ENCODE results near the gene HOXC13.

The HOXC13 gene

DNA sequence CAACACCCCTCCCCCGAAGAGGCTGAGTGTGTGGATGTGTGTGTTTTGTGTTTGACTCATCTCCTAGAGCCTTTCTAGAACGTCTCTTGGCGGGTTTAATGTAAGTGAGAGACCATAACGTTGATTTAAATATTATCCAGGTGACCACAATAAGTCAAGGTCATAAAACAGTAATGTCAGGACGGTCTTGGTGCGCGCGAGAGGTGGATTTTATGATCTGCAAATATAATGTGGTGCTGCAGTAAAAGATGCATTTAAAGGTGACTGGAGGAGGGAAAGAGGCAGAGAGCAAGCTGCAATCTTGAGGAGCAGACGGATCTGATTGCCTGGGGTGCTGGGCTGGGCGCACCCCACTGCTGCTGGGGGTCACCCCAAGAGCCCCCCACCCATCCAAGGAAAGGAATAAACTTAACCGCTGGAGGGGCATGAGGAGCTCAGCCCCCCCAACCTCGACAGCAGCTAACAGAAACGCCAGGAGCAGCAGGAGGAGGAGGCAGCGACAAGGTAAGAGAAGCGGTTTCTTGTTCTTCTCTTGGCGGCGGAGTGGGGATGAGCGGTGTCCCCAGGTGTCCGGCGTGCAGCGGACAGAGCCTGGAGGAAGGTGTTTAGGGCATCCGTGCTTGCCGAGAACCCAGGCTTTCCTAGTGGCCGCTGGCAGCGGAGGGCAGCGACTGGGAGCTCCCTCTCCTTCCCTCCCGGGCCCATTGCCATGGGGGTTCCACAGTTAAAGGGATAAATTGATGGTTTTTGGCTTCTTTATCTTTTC lies 51.9 kb downstream of the HOXC13 start:
- H3K36me3 ChIP-seq = no peaks in the 10 kb centered on the region
- peaks cover 8% of the 10 kb centered on the region for H3K4me1 ChIP-seq
- TF ChIP-seq, protein P1, sequence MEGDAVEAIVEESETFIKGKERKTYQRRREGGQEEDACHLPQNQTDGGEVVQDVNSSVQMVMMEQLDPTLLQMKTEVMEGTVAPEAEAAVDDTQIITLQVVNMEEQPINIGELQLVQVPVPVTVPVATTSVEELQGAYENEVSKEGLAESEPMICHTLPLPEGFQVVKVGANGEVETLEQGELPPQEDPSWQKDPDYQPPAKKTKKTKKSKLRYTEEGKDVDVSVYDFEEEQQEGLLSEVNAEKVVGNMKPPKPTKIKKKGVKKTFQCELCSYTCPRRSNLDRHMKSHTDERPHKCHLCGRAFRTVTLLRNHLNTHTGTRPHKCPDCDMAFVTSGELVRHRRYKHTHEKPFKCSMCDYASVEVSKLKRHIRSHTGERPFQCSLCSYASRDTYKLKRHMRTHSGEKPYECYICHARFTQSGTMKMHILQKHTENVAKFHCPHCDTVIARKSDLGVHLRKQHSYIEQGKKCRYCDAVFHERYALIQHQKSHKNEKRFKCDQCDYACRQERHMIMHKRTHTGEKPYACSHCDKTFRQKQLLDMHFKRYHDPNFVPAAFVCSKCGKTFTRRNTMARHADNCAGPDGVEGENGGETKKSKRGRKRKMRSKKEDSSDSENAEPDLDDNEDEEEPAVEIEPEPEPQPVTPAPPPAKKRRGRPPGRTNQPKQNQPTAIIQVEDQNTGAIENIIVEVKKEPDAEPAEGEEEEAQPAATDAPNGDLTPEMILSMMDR (IDR thresholded peaks at IDR 0.05; ENCODE audit: low read depth, low read length) = no peak
- no peak for DNase-seq
- H3K27me3 ChIP-seq = peaks cover 17% of the 10 kb centered on the region
- no peak overlapping the region for H3K4me3 ChIP-seq (ENCODE audit: low read depth, low read length)
- H3K9me3 ChIP-seq = no peaks in the 10 kb centered on the region

DNA sequence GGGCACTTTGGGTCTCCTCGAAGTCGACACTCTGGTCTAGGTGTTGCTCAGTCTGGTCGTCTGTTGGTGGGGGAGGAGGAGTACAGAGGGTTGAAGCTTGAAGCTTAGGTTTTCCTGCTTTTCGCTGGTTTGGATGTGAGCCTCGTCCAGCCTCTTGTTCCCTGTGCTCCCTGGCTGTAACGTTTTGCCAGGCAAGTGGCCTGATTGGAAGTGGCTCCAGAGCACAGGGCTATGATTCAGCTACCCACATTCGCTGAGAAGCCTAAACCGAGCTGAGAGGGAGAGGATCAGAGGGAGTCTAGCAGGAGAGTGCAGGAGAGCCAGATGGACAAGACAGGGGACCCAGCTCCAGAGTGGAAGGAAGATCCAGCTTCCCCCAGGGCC lies 52.4 kb downstream of the HOXC13 start:
- TF ChIP-seq, protein P1 (IDR thresholded peaks at IDR 0.05; ENCODE audit: low read depth, low read length) = no peak
- Histone ChIP-seq H3K36me3 (no peaks in the 10 kb centered on the region), H3K9me3 (no peaks in the 10 kb centered on the region), H3K4me1 (peaks cover 8% of the 10 kb centered on the region), H3K27me3 (peaks cover 12% of the 10 kb centered on the region), H3K4me3 (ENCODE audit: low read depth, low read length) (no peak overlapping the region)
- DNase-seq = no peak

DNA sequence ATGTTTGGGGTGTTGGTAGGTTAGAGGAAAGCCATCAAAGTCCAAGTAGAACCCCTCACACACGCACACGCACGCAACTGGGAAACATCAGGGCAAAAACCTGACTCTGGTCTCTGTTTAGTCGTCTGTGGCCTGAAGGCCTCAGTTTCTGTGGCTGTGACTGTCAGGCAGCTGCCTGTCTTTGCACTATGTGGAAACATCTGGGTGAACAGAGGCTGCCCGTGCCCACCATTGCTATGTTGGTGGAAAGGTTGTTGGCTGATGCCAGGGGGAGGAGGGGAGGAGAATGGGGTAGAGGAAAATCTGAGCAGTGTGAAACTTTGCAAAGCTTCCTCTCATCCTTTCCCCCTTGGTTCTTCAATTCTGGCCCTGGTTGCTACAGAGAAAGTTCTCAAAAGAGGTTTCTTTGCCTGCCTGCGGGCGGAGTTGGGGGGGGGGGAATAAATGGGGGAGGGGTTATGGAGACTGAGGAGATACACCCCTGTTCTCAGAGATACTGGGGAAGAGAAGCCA lies 53.8 kb downstream of the HOXC13 start:
- DNase-seq = no peak
- no peaks in the 10 kb centered on the region for H3K9me3 ChIP-seq
- no peak overlapping the region for H3K4me3 ChIP-seq (ENCODE audit: low read depth, low read length)
- no peaks in the 10 kb centered on the region for H3K36me3 ChIP-seq
- no peaks in the 10 kb centered on the region for H3K27me3 ChIP-seq
- H3K4me1 ChIP-seq = peaks cover 8% of the 10 kb centered on the region
- TF ChIP-seq, protein P1 (IDR thresholded peaks at IDR 0.05; ENCODE audit: low read depth, low read length) = no peak

DNA sequence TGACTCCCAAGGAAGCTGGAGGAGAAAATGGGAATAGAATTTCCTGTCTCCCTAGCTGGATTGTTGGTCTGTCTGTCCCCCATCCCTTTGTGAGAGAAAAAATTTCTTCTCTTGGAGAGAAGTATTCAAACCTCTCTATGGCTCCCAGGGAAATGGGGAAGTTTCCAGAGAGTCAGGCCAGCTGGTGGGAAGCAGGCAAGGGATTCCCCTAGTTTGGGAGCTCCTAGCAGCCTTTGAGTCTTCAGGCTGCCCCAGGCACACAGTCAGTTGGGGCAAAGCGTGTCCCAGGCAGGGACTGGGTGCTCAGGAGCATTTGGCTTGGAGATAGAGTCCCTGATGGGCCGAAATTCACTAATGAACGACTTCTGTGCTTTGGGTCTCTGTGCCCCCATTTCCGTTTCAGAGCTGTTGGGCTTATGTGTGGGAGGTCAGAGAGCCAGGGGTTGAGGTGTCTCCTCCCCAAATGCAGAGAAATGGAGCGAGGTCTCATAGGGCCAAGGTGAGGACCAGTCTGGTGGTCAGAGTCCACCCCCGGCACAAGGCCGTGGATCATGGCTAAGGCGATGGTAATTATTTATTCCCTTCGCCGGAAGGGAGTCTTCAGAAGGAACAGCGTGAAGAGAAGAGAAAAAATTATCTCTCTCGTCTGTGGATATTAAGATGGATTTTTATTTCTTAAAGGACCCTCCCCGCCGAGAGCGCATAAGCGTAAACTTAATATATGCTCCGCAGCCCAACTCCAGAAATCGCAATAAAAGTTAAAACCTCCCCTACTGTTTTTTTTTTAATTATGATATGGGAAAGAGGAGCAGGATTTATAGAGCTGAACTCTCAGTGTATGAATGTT lies 54.8 kb downstream of the HOXC13 start:
- Histone ChIP-seq H3K36me3 (no peaks in the 10 kb centered on the region), H3K9me3 (no peaks in the 10 kb centered on the region), H3K4me3 (ENCODE audit: low read depth, low read length) (no peak overlapping the region), H3K27me3 (no peaks in the 10 kb centered on the region), H3K4me1 (peaks cover 10% of the 10 kb centered on the region)
- no peak for DNase-seq
- TF ChIP-seq, protein P1 (IDR thresholded peaks at IDR 0.05; ENCODE audit: low read depth, low read length) = no peak

DNA sequence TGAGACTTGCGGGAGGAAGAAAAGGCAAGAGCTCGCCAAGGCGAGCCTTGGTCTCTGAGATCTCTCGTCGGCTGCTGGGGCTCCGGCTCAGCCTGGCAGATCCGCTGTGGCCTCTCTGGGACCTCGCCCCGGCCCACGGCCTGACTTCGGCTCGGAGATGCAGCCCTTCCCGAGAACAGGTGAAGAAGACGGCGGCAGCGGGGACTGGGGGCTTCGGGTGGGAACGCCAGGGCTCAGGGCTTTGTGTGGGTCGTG lies 55.3 kb downstream of the HOXC13 start:
- Histone ChIP-seq H3K4me1 (peaks cover 7% of the 10 kb centered on the region), H3K36me3 (no peaks in the 10 kb centered on the region), H3K9me3 (no peaks in the 10 kb centered on the region), H3K27me3 (no peaks in the 10 kb centered on the region), H3K4me3 (ENCODE audit: low read depth, low read length) (no peak overlapping the region)
- TF ChIP-seq, protein P1 (IDR thresholded peaks at IDR 0.05; ENCODE audit: low read depth, low read length) = no peak
- no peak for DNase-seq
